IMR-90 (cell line): ENCODE results near the gene HORMAD2. TPM values are rescaled to one million over a fixed set of nuclear protein-coding genes. Genes with fewer than 3 reads are reported as not detected.

Source experiments
- ATAC-seq: fragments of 200-7000 bp; cut with Tn5 transposase; 2 replicates; pipeline ENCODE4 v1.9.1; 2020; ENCODE audit warnings: low read depth, mild to moderate bottlenecking, moderate library complexity
- BruUV-seq: library from RNA; stranded (reverse); fragments of 400-500 nt; replicated peaks from 2 replicates; lab custom pipeline; 2021; lab: Mats Ljungman, UMichigan
- CTCF ChIA-PET: fragments of 300-600 bp; formaldehyde crosslinking; extraction: SDS; loops from one replicate; lab custom pipeline; 2021; ENCODE audit warnings: antibody characterized with exemption; lab: Yijun Ruan, JAX
- POLR2A ChIA-PET: fragments of 300-600 bp; sonication (Branson Sonifier 250); formaldehyde crosslinking; loops from one replicate; lab custom pipeline; 2022; ENCODE audit warnings: antibody characterized with exemption; ENCODE audit not compliant: unreplicated experiment; lab: Charles Lee
- DNase-seq: peaks from one replicate; pipeline ENCODE4 v3.0.0; 2013
- H2AFZ ChIP-seq: replicated peaks from 2 replicates; pipeline ENCODE3; 2013; ENCODE audit warnings: low read length, mild to moderate bottlenecking; ENCODE audit not compliant: poor library complexity
- H2AK5ac ChIP-seq: 2 replicates; pipeline ENCODE4 v1.6.1; 2013; ENCODE audit warnings: low read depth, low read length, inconsistent platforms
- H2AK9ac ChIP-seq: replicated peaks from 2 replicates; pipeline ENCODE3; 2013; ENCODE audit warnings: mild to moderate bottlenecking, low read depth, low read length, moderate library complexity; ENCODE audit not compliant: poor library complexity
- H2BK120ac ChIP-seq: 2 replicates; pipeline ENCODE4 v1.6.1; 2013; ENCODE audit warnings: low read depth, low read length, inconsistent platforms
- H2BK15ac ChIP-seq: 3 replicates; pipeline ENCODE4 v1.6.1; 2013; ENCODE audit warnings: low read depth, low read length, inconsistent platforms
- H2BK20ac ChIP-seq: 2 replicates; pipeline ENCODE4 v1.6.1; 2013; ENCODE audit warnings: low read depth, mild to moderate bottlenecking, inconsistent platforms, low read length, moderate library complexity
- H2BK5ac ChIP-seq: 2 replicates; pipeline ENCODE4 v1.6.1; 2013; ENCODE audit warnings: mild to moderate bottlenecking, low read depth, low read length, inconsistent platforms; ENCODE audit not compliant: poor library complexity, severe bottlenecking
- H3K14ac ChIP-seq: replicated peaks from 2 replicates; pipeline ENCODE4 v1.6.1; 2013; ENCODE audit warnings: low read depth, low read length, inconsistent platforms
- H3K18ac ChIP-seq: 2 replicates; pipeline ENCODE4 v1.6.1; 2013; ENCODE audit warnings: low read depth, low read length, control low read depth
- H3K23ac ChIP-seq: 2 replicates; pipeline ENCODE4 v1.6.1; 2013; ENCODE audit warnings: low read depth, low read length, inconsistent platforms
- H3K27ac ChIP-seq: 2 replicates; pipeline ENCODE4 v1.5.1; 2013; ENCODE audit warnings: mild to moderate bottlenecking, control low read depth, low read length; ENCODE audit not compliant: insufficient read depth
- H3K27me3 ChIP-seq: 2 replicates; pipeline ENCODE4 v1.6.1; 2013; ENCODE audit warnings: low read length; ENCODE audit not compliant: control insufficient read depth, insufficient read depth
- H3K36me3 ChIP-seq: 2 replicates; pipeline ENCODE4 v1.6.1; 2013; ENCODE audit warnings: low read length, mixed read lengths; ENCODE audit not compliant: control insufficient read depth, insufficient read depth
- H3K4ac ChIP-seq: 2 replicates; pipeline ENCODE4 v1.6.1; 2013; ENCODE audit warnings: low read depth, low read length, inconsistent platforms
- H3K4me1 ChIP-seq: 2 replicates; pipeline ENCODE4 v1.6.1; 2013; ENCODE audit warnings: low read length, mixed read lengths; ENCODE audit not compliant: control insufficient read depth, insufficient read depth
- H3K4me2 ChIP-seq: 2 replicates; pipeline ENCODE4 v1.6.1; 2013; ENCODE audit warnings: low read depth, mild to moderate bottlenecking, control low read depth, low read length, moderate library complexity
- H3K4me3 ChIP-seq: 2 replicates; pipeline ENCODE4 v1.5.1; 2013; ENCODE audit warnings: low read depth, mild to moderate bottlenecking, control low read depth, low read length, moderate library complexity; ENCODE audit not compliant: insufficient read depth
- H3K56ac ChIP-seq: 2 replicates; pipeline ENCODE4 v1.6.1; 2013; ENCODE audit warnings: low read length, inconsistent platforms; ENCODE audit not compliant: insufficient read depth; ENCODE audit errors: extremely low read depth
- H3K79me1 ChIP-seq, 2 experiments: 2 replicates each; pipeline ENCODE4 v1.6.1; 2013; ENCODE audit warnings: low read length in 2 of 2, inconsistent platforms in 1 of 2, low read depth in 1 of 2
- H3K9ac ChIP-seq: 2 replicates; pipeline ENCODE4 v1.6.1; 2013; ENCODE audit warnings: low read depth, low read length, control low read depth
- H3K9me1 ChIP-seq: 2 replicates; pipeline ENCODE4 v1.6.1; 2013; ENCODE audit warnings: low read length, inconsistent platforms; ENCODE audit not compliant: insufficient read depth
- H3K9me3 ChIP-seq: 2 replicates; pipeline ENCODE4 v1.6.1; 2013; ENCODE audit warnings: low read length; ENCODE audit not compliant: control insufficient read depth, insufficient read depth
- H4K20me1 ChIP-seq: 2 replicates; pipeline ENCODE4 v1.6.1; 2013; ENCODE audit warnings: low read length, inconsistent platforms; ENCODE audit not compliant: insufficient read depth
- H4K5ac ChIP-seq: 2 replicates; pipeline ENCODE4 v1.6.1; 2013; ENCODE audit warnings: mild to moderate bottlenecking, low read depth, low read length, control low read depth
- H4K8ac ChIP-seq, 2 experiments: 2 replicates each; pipeline ENCODE4 v1.6.1; 2013; ENCODE audit warnings: low read depth in 2 of 2, low read length in 2 of 2, control low read depth in 1 of 2, inconsistent platforms in 1 of 2
- H4K91ac ChIP-seq: 2 replicates; pipeline ENCODE4 v1.6.1; 2013; ENCODE audit warnings: low read depth, low read length, inconsistent platforms; ENCODE audit not compliant: insufficient read depth
- BHLHE40 ChIP-seq: fragments of 150-350 bp; IDR thresholded peaks from 2 replicates; pipeline ENCODE4 v1.6.1; 2016; ENCODE audit warnings: mild to moderate bottlenecking, low read depth, low read length
- CEBPB ChIP-seq: IDR thresholded peaks from 2 replicates; pipeline ENCODE4 v1.6.1; 2012; ENCODE audit warnings: low read depth, low read length, improper control_type of control experiment
- CHD1 ChIP-seq: IDR thresholded peaks from 2 replicates; pipeline ENCODE4 v1.6.1; 2012; ENCODE audit warnings: low read depth, low read length, improper control_type of control experiment
- FOS ChIP-seq: fragments of 150-350 bp; IDR thresholded peaks from 2 replicates; pipeline ENCODE4 v1.6.1; 2016; ENCODE audit warnings: low read depth, low read length
- MAFK ChIP-seq: IDR thresholded peaks from 2 replicates; pipeline ENCODE4 v1.6.1; 2012; ENCODE audit warnings: low read depth, low read length, improper control_type of control experiment
- MAZ ChIP-seq: IDR thresholded peaks from 2 replicates; pipeline ENCODE4 v1.6.1; 2012; ENCODE audit warnings: low read depth, mild to moderate bottlenecking, low read length, improper control_type of control experiment, moderate library complexity, borderline replicate concordance
- MXI1 ChIP-seq: IDR thresholded peaks from 2 replicates; pipeline ENCODE4 v1.6.1; 2012; ENCODE audit warnings: low read depth, mild to moderate bottlenecking, low read length, moderate library complexity, borderline replicate concordance
- NFE2L2 ChIP-seq: fragments of 150-350 bp; IDR thresholded peaks from 2 replicates; pipeline ENCODE4 v1.6.1; 2016; ENCODE audit warnings: low read depth, mild to moderate bottlenecking, low read length
- POLR2A ChIP-seq: IDR thresholded peaks from 2 replicates; pipeline ENCODE4 v1.6.1; 2012; ENCODE audit warnings: mild to moderate bottlenecking, low read depth, low read length
- RAD21 ChIP-seq: IDR thresholded peaks from 2 replicates; pipeline ENCODE4 v1.6.1; 2012; ENCODE audit warnings: low read length, improper control_type of control experiment
- RCOR1 ChIP-seq: IDR thresholded peaks from 2 replicates; pipeline ENCODE4 v1.6.1; 2012; ENCODE audit warnings: mild to moderate bottlenecking, low read length, improper control_type of control experiment; ENCODE audit not compliant: insufficient replicate concordance
- RFX5 ChIP-seq: IDR thresholded peaks from 2 replicates; pipeline ENCODE4 v1.8.0; 2012; ENCODE audit warnings: low read depth, mild to moderate bottlenecking, low read length, moderate library complexity
- SMC3 ChIP-seq: fragments of 150-350 bp; IDR thresholded peaks from 2 replicates; pipeline ENCODE4 v1.6.1; 2016; ENCODE audit warnings: low read depth, mild to moderate bottlenecking, antibody characterized with exemption, low read length, moderate library complexity
- WGBS, 2 experiments: methylation state at CpG; one replicate each; pipeline versions ENCODE4 v1.1.5 to v1.1.7; 2013; ENCODE audit warnings: missing lambda C conversion rate in 2 of 2; ENCODE audit not compliant: insufficient read length in 1 of 2; ENCODE audit errors: extremely low coverage in 2 of 2; 5-methylcytosine and 5-hydroxymethylcytosine counted together
- dilution Hi-C: fragments of 300-500 bp; cut with HindIII; formaldehyde crosslinking; loops from one replicate; pipeline ENCODE4 v1.14.3; 2018; ENCODE audit warnings: low sequenced_read_pairs; ENCODE audit not compliant: unreplicated experiment
- in situ Hi-C: fragments of 300-500 bp; cut with MboI; formaldehyde crosslinking; loops from 3 replicates; pipeline ENCODE4 v1.14.3; 2019; ENCODE audit warnings: low sequenced_read_pairs, inconsistent platforms, mixed read lengths
- intact Hi-C: fragments of 100-400 bp; cut with micrococcal nuclease; formaldehyde crosslinking; loops from 2 replicates; pipeline ENCODE4 v1.10.0; 2022
- polyA plus RNA-seq, 3 experiments: library from polyadenylated mRNA; depleted of rRNA; stranded (reverse); fragments of >200 nt; gene quantifications; 2 replicates each; pipeline ENCODE4 v1.2.3, GENCODE V29; 2012; ENCODE audit warnings: low replicate concordance in 1 of 3
- total RNA-seq: library from RNA; depleted of rRNA; stranded (reverse); fragments of >200 nt; gene quantifications from 2 replicates; pipeline ENCODE4 v1.2.3, GENCODE V29; 2012
- TF ChIP-seq, protein P1 (sequence below): conservative IDR thresholded peaks from 2 replicates; pipeline ENCODE4 v1.5.1; 2012; ENCODE audit warnings: mild to moderate bottlenecking, low read depth, low read length, improper control_type of control experiment
- TF ChIP-seq, protein P2 (sequence below): fragments of 150-350 bp; IDR thresholded peaks from 2 replicates; pipeline ENCODE4 v1.6.1; 2016; ENCODE audit warnings: low read depth, mild to moderate bottlenecking, low read length, moderate library complexity, borderline replicate concordance
- TF ChIP-seq, protein P3 (sequence below): fragments of 150-350 bp; IDR thresholded peaks from 2 replicates; pipeline ENCODE4 v1.6.1; 2017; ENCODE audit warnings: mild to moderate bottlenecking, antibody characterized with exemption, low read length, low read depth

HORMAD2 gene
- total and polyA plus RNA-seq, 2 of the 4 experiments (the other 2 are of a cell fraction) = not detected

DNA sequence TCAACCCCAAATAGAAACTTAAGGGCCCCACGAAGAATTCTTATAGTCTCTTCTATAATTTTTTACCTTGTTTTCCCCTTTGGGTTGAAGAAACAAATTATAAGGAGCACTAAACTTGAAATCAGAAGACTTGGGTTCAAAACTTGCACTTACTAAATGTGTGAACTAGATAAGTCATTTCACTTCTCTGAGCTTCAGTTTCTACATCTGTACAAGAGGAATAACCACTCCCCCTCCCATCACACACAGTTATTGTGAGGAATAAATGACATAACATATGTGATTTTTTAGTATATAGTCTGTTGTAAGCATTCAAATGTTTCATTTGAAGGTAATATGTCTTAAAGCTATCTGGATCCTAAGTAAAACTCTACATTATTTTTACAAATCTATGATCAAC lies 87.5 kb downstream of the HORMAD2 start:
- no CpG with 5 or more reads among the region's 1 CpG for WGBS, 2 experiments
- dilution Hi-C loops = no loop called here
- no peaks in the 10 kb centered on the region for H3K9me1 ChIP-seq
- H3K4me1 ChIP-seq = no peaks in the 10 kb centered on the region
- no peak overlapping the region for H3K23ac ChIP-seq
- in situ Hi-C loops = no loop called here
- CTCF ChIA-PET = no interaction called here
- H3K4ac ChIP-seq = no peak overlapping the region
- no peak overlapping the region for H3K14ac ChIP-seq
- H3K36me3 ChIP-seq = no peaks in the 10 kb centered on the region
- ATAC-seq (no peak), DNase-seq (no peak)
- TF ChIP-seq CHD1 (no peak), RFX5 (no peak), RAD21 (no peak), SMC3 (no peak), NFE2L2 (no peak), CEBPB (no peak), MAFK (no peak), BHLHE40 (no peak), MAZ (no peak), RCOR1 (no peak), FOS (no peak), MXI1 (no peak), POLR2A (no peak)
- TF ChIP-seq, protein P1, sequence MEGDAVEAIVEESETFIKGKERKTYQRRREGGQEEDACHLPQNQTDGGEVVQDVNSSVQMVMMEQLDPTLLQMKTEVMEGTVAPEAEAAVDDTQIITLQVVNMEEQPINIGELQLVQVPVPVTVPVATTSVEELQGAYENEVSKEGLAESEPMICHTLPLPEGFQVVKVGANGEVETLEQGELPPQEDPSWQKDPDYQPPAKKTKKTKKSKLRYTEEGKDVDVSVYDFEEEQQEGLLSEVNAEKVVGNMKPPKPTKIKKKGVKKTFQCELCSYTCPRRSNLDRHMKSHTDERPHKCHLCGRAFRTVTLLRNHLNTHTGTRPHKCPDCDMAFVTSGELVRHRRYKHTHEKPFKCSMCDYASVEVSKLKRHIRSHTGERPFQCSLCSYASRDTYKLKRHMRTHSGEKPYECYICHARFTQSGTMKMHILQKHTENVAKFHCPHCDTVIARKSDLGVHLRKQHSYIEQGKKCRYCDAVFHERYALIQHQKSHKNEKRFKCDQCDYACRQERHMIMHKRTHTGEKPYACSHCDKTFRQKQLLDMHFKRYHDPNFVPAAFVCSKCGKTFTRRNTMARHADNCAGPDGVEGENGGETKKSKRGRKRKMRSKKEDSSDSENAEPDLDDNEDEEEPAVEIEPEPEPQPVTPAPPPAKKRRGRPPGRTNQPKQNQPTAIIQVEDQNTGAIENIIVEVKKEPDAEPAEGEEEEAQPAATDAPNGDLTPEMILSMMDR = no peak
- TF ChIP-seq, protein P2, sequence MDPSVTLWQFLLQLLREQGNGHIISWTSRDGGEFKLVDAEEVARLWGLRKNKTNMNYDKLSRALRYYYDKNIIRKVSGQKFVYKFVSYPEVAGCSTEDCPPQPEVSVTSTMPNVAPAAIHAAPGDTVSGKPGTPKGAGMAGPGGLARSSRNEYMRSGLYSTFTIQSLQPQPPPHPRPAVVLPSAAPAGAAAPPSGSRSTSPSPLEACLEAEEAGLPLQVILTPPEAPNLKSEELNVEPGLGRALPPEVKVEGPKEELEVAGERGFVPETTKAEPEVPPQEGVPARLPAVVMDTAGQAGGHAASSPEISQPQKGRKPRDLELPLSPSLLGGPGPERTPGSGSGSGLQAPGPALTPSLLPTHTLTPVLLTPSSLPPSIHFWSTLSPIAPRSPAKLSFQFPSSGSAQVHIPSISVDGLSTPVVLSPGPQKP = no peak
- TF ChIP-seq, protein P3, sequence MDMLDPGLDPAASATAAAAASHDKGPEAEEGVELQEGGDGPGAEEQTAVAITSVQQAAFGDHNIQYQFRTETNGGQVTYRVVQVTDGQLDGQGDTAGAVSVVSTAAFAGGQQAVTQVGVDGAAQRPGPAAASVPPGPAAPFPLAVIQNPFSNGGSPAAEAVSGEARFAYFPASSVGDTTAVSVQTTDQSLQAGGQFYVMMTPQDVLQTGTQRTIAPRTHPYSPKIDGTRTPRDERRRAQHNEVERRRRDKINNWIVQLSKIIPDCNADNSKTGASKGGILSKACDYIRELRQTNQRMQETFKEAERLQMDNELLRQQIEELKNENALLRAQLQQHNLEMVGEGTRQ = no peak
- H3K56ac ChIP-seq = no peak overlapping the region
- H3K79me1 ChIP-seq = no peaks in the 10 kb centered on the region
- POLR2A ChIA-PET = no interaction called here
- H3K4me2 ChIP-seq = no peak overlapping the region
- H3K9ac ChIP-seq = no peak overlapping the region
- H2BK5ac ChIP-seq = no peak overlapping the region
- H2AFZ ChIP-seq = no peak overlapping the region
- H2BK20ac ChIP-seq = no peak overlapping the region
- H3K27ac ChIP-seq = no peak overlapping the region
- H3K4me3 ChIP-seq = no peak overlapping the region
- no peak overlapping the region for H2BK15ac ChIP-seq
- no peak overlapping the region for H2AK5ac ChIP-seq
- no peaks in the 10 kb centered on the region for H3K9me3 ChIP-seq
- H4K20me1 ChIP-seq = no peaks in the 10 kb centered on the region
- no peak overlapping the region for H2AK9ac ChIP-seq
- no peak overlapping the region for H3K18ac ChIP-seq
- H4K5ac ChIP-seq = no peak overlapping the region
- no TSS peak for BruUV-seq
- H4K8ac ChIP-seq = no peak overlapping the region
- intact Hi-C loops = no loop called here
- no peak overlapping the region for H2BK120ac ChIP-seq
- H4K91ac ChIP-seq = no peak overlapping the region
- H3K27me3 ChIP-seq = no peaks in the 10 kb centered on the region
